ENCODE measurements around the gene PRR14. TPM values are rescaled to one million over a fixed set of nuclear protein-coding genes. Genes with fewer than 3 reads are reported as not detected.
A peak's percentile ranks its signal among the peaks of the same experiment; 100 is the strongest.

PRR14 gene
- total and polyA plus RNA-seq, 2 donors from 2014 or later = 44.2 to 51.6 TPM

- H3K9me3 ChIP-seq (ENCODE audit: control insufficient read depth in 2 of 3, insufficient read depth in 1 of 3, low read length in 3 of 3) = no peaks in the 10 kb centered on the region
- no peak overlapping the region for H3K27ac ChIP-seq (ENCODE audit: low read depth in 2 of 2, low read length in 2 of 2)
- peak in 1 of 5 donors; percentile 57 for DNase-seq
- peaks cover 18 to 59% (median 41%) of the 10 kb centered on the region in 3 donors for H3K36me3 ChIP-seq (ENCODE audit: control insufficient read depth in 2 of 3, insufficient read depth in 3 of 3, low read length in 3 of 3)
- no peak for FAIRE-seq
- no peaks in the 10 kb centered on the region for H3K27me3 ChIP-seq (ENCODE audit: control insufficient read depth, insufficient read depth, low read length)
- TF ChIP-seq CTCF (IDR thresholded peaks at IDR 0.05; ENCODE audit: borderline replicate concordance, extremely low read depth, insufficient read depth) = no peak
- intact Hi-C loops (cut with DNase I) = no loop called here
- H3K9ac ChIP-seq (ENCODE audit: low read length in 3 of 3) = no peak overlapping the region
- peaks cover 0 to 5% (median 3%) of the 10 kb centered on the region in 3 donors for H3K4me1 ChIP-seq (ENCODE audit: control insufficient read depth in 2 of 3, insufficient read depth in 2 of 3, low read depth in 1 of 3, low read length in 3 of 3)
- no peak overlapping the region for H3K4me3 ChIP-seq (ENCODE audit: low read length in 3 of 3)
Observed at GRCh38 chr16:30703971-30704370, 53.2 kb downstream of the PRR14 start.

Other genes with a start within 250 kb of the PRR14 start
- gene ZNF771, start 243.4 kb upstream of the PRR14 start, total RNA-seq = 7.8 TPM
- gene ZNF771, start 243.4 kb upstream of the PRR14 start, polyA plus RNA-seq (ENCODE audit: insufficient read depth, low read depth, low replicate concordance) = 14.8 TPM
- 39.1 TPM for gene DCTPP1, start 220.9 kb upstream of the PRR14 start, total RNA-seq
- 64.7 TPM for gene DCTPP1, start 220.9 kb upstream of the PRR14 start, polyA plus RNA-seq (ENCODE audit: insufficient read depth, low read depth, low replicate concordance)
- 82.3 TPM for gene SEPHS2, start 205.1 kb upstream of the PRR14 start, total RNA-seq
- gene SEPHS2, start 205.1 kb upstream of the PRR14 start, polyA plus RNA-seq (ENCODE audit: insufficient read depth, low read depth, low replicate concordance) = 137 TPM
- 19.6 TPM for gene ITGAL, start 178.2 kb upstream of the PRR14 start, total RNA-seq
- 0.56 TPM for gene ITGAL, start 178.2 kb upstream of the PRR14 start, polyA plus RNA-seq (ENCODE audit: insufficient read depth, low read depth, low replicate concordance)
- gene ZNF768, start 124.4 kb upstream of the PRR14 start, total RNA-seq = 36.2 TPM
- 46.9 TPM for gene ZNF768, start 124.4 kb upstream of the PRR14 start, polyA plus RNA-seq (ENCODE audit: insufficient read depth, low read depth, low replicate concordance)
- gene ZNF747, start 116.1 kb upstream of the PRR14 start, total RNA-seq = 11.6 TPM
- 10.1 TPM for gene ZNF747, start 116.1 kb upstream of the PRR14 start, polyA plus RNA-seq (ENCODE audit: insufficient read depth, low read depth, low replicate concordance)
- gene ZNF764, start 92.6 kb upstream of the PRR14 start, total RNA-seq = 11.9 TPM
- gene ZNF764, start 92.6 kb upstream of the PRR14 start, polyA plus RNA-seq (ENCODE audit: insufficient read depth, low read depth, low replicate concordance) = 4.4 TPM
- gene ZNF688, start 79.2 kb upstream of the PRR14 start, total RNA-seq = 16.7 TPM
- 32.7 TPM for gene ZNF688, start 79.2 kb upstream of the PRR14 start, polyA plus RNA-seq (ENCODE audit: insufficient read depth, low read depth, low replicate concordance)
- gene ZNF785, start 65.3 kb upstream of the PRR14 start, total RNA-seq = 18.5 TPM
- gene ZNF785, start 65.3 kb upstream of the PRR14 start, polyA plus RNA-seq (ENCODE audit: insufficient read depth, low read depth, low replicate concordance) = 6.3 TPM
- gene ZNF689, start 40.6 kb upstream of the PRR14 start, total RNA-seq = 9.0 TPM
- 3.9 TPM for gene ZNF689, start 40.6 kb upstream of the PRR14 start, polyA plus RNA-seq (ENCODE audit: insufficient read depth, low read depth, low replicate concordance)
- gene FBRS, start 7.5 kb downstream of the PRR14 start, total RNA-seq = 66.2 TPM
- gene FBRS, start 7.5 kb downstream of the PRR14 start, polyA plus RNA-seq (ENCODE audit: insufficient read depth, low read depth, low replicate concordance) = 26.3 TPM
- 71.9 TPM for gene SRCAP, start 48.2 kb downstream of the PRR14 start, total RNA-seq
- gene SRCAP, start 48.2 kb downstream of the PRR14 start, polyA plus RNA-seq (ENCODE audit: insufficient read depth, low read depth, low replicate concordance) = 1.6 TPM
- 27.8 TPM for gene PHKG2, start 97.5 kb downstream of the PRR14 start, total RNA-seq
- gene PHKG2, start 97.5 kb downstream of the PRR14 start, polyA plus RNA-seq (ENCODE audit: insufficient read depth, low read depth, low replicate concordance) = 34.9 TPM
- 12.2 TPM for gene CFAP119, start 111.1 kb downstream of the PRR14 start, total RNA-seq
- gene CFAP119, start 111.1 kb downstream of the PRR14 start, polyA plus RNA-seq (ENCODE audit: insufficient read depth, low read depth, low replicate concordance) = 13.5 TPM
- 109 TPM for gene RNF40, start 111.4 kb downstream of the PRR14 start, total RNA-seq
- 74.3 TPM for gene RNF40, start 111.4 kb downstream of the PRR14 start, polyA plus RNA-seq (ENCODE audit: insufficient read depth, low read depth, low replicate concordance)
- gene ZNF629, start 136.2 kb downstream of the PRR14 start, total RNA-seq = 19.8 TPM
- gene ZNF629, start 136.2 kb downstream of the PRR14 start, polyA plus RNA-seq (ENCODE audit: insufficient read depth, low read depth, low replicate concordance) = 8.1 TPM
- gene BCL7C, start 243.1 kb downstream of the PRR14 start, total RNA-seq = 40.0 TPM
- 77.9 TPM for gene BCL7C, start 243.1 kb downstream of the PRR14 start, polyA plus RNA-seq (ENCODE audit: insufficient read depth, low read depth, low replicate concordance)
- 7.3 TPM for gene CTF1, start 245.7 kb downstream of the PRR14 start, total RNA-seq
- gene CTF1, start 245.7 kb downstream of the PRR14 start, polyA plus RNA-seq (ENCODE audit: insufficient read depth, low read depth, low replicate concordance) = 13.0 TPM